OCI-LY1 (cell line): ENCODE measurements around the gene BRD3.

ENCODE experiments used
- H2AFZ ChIP-seq: fragments of 200-600 bp; sonication (generic), shearing (Covaris generic); 2 replicates; pipeline ENCODE4 v1.6.0; 2014; ENCODE audit warnings: antibody characterized with exemption, mild to moderate bottlenecking, low read length
- H3F3A ChIP-seq: fragments of 200-600 bp; sonication (generic), shearing (Covaris generic); 2 replicates; pipeline ENCODE4 v1.6.0; 2014; ENCODE audit warnings: mild to moderate bottlenecking, antibody characterized with exemption, low read length, moderate library complexity; ENCODE audit not compliant: insufficient read depth
- H3K27ac ChIP-seq: fragments of 200-600 bp; sonication (generic); 2 replicates; pipeline ENCODE4 v1.5.1; 2014; ENCODE audit warnings: low read length, mixed run types, mild to moderate bottlenecking, low read depth; ENCODE audit not compliant: poor library complexity, severe bottlenecking
- H3K27me3 ChIP-seq: fragments of 200-600 bp; sonication (generic); 2 replicates; pipeline ENCODE4 v1.6.0; 2014; ENCODE audit warnings: antibody characterized with exemption, mild to moderate bottlenecking, low read length, moderate library complexity; ENCODE audit not compliant: insufficient read depth
- H3K36me3 ChIP-seq: fragments of 200-600 bp; sonication (generic); 2 replicates; pipeline ENCODE4 v1.6.1; 2014; ENCODE audit warnings: mild to moderate bottlenecking, antibody characterized with exemption, low read length, moderate library complexity, mixed read lengths; ENCODE audit not compliant: insufficient read depth
- H3K4me1 ChIP-seq: fragments of 200-600 bp; sonication (generic); 2 replicates; pipeline ENCODE4 v1.5.1; 2014; ENCODE audit warnings: mild to moderate bottlenecking, low read length, moderate library complexity; ENCODE audit not compliant: insufficient read depth, severe bottlenecking
- H3K4me2 ChIP-seq: fragments of 200-600 bp; sonication (generic), shearing (Covaris generic); 2 replicates; pipeline ENCODE4 v1.6.1; 2014; ENCODE audit warnings: low read length
- H3K4me3 ChIP-seq: fragments of 200-600 bp; sonication (generic); 2 replicates; pipeline ENCODE4 v1.5.1; 2014; ENCODE audit warnings: low read length, low read depth, mild to moderate bottlenecking, mixed read lengths; ENCODE audit not compliant: poor library complexity, severe bottlenecking
- H3K79me2 ChIP-seq: fragments of 200-600 bp; shearing (Covaris generic); 2 replicates; pipeline ENCODE4 v1.6.1; 2016; ENCODE audit warnings: mixed run types, low read length, mixed read lengths; ENCODE audit not compliant: insufficient read depth
- H3K9ac ChIP-seq: fragments of 200-600 bp; sonication (generic), shearing (Covaris generic); 2 replicates; pipeline ENCODE4 v1.6.1; 2014; ENCODE audit warnings: mild to moderate bottlenecking, low read length, mixed read lengths
- H3K9me2 ChIP-seq: fragments of 200-600 bp; sonication (generic), shearing (Covaris generic); 2 replicates; pipeline ENCODE4 v1.6.1; 2014; ENCODE audit warnings: low read depth, mild to moderate bottlenecking, low read length, mixed read lengths
- H3K9me3 ChIP-seq: fragments of 200-600 bp; shearing (Covaris generic); 2 replicates; pipeline ENCODE4 v1.6.1; 2014; ENCODE audit warnings: low read length, mixed read lengths
- H4K20me1 ChIP-seq: fragments of 200-600 bp; sonication (generic), shearing (Covaris generic); 2 replicates; pipeline ENCODE4 v1.6.0; 2016; ENCODE audit warnings: mild to moderate bottlenecking, low read length; ENCODE audit not compliant: insufficient read depth
- CTCF ChIP-seq: fragments of 200-600 bp; sonication (generic), shearing (Covaris generic); IDR thresholded peaks from 2 replicates; pipeline ENCODE4 v1.5.1; 2017; ENCODE audit warnings: mild to moderate bottlenecking, antibody characterized with exemption, low read length, moderate library complexity, mixed read lengths
- EZH2 ChIP-seq: fragments of 200-600 bp; sonication (generic), shearing (Covaris generic); IDR thresholded peaks from 2 replicates; pipeline ENCODE4 v1.8.0; 2017; ENCODE audit warnings: borderline replicate concordance, mixed run types, mild to moderate bottlenecking, antibody characterized with exemption, low read length, moderate library complexity, mixed read lengths

BRD3 gene

DNA sequence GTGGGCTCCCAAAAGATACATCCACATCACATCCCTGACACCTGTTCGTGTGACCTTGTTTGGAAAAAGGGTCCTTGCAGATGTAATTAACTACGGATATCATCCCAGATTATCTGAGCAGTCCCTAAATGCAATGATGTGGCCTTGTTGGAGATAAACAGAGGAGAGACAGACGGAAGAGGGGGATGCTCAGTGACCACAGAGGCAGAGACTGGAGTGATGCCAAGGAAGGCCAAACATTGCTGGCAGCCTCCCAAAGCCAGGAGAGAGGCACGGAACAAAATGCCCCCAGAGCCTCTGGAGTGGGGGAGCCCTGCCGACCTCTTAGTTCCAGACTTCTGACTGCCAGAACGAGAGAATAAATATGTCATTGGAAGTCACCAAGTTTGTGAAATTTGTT lies 60.7 kb downstream of the BRD3 start:
- Histone ChIP-seq H2AFZ (no peak overlapping the region), H3K9ac (no peak overlapping the region), H3K9me3 (no peaks in the 10 kb centered on the region), H3K27me3 (0 out of 2 replicates have a peak, but pooled peaks cover 10% of the 10 kb centered on the region), H3K9me2 (no peaks in the 10 kb centered on the region), H3F3A (no peaks in the 10 kb centered on the region), H3K4me1 (no peaks in the 10 kb centered on the region), H3K79me2 (no peaks in the 10 kb centered on the region), H3K4me2 (no peak overlapping the region), H3K27ac (no peak overlapping the region), H3K4me3 (no peak overlapping the region), H4K20me1 (no peaks in the 10 kb centered on the region), H3K36me3 (no peaks in the 10 kb centered on the region)
- no peak for TF ChIP-seq EZH2
- no peak for TF ChIP-seq CTCF

GRCh38 chr9:134005381-134005780 lies 62.4 kb downstream of the BRD3 start:
- no peaks in the 10 kb centered on the region for H3K9me2 ChIP-seq
- H3K4me1 ChIP-seq, result no peaks in the 10 kb centered on the region
- no peaks in the 10 kb centered on the region for H3K79me2 ChIP-seq

DNA sequence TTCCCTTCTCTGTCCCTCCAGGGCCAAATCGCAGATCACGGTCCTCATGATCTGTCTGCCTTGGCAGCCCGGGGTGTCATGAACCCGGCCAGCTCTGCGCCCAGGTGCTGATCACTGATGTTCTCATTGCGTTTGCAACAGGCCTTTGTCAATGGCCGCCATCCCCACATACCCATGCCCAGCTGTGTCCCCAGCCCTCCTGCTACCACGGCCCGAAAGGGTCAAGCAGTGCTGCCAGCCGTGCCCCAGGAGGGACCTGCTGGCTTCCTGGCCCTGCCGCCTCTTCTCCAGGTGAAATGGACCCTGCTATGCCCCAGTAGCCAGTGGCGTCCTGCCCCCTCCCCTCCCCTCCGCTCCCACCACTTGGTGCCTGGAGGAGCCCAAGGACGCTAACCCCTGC lies 62.9 kb downstream of the BRD3 start:
- Histone ChIP-seq H3K9me3 (no peaks in the 10 kb centered on the region), H2AFZ (no peak overlapping the region), H3F3A (no peaks in the 10 kb centered on the region), H3K4me1 (no peaks in the 10 kb centered on the region), H3K4me2 (no peak overlapping the region), H3K36me3 (no peaks in the 10 kb centered on the region), H3K27me3 (0 out of 2 replicates have a peak, but pooled peaks cover 10% of the 10 kb centered on the region), H3K4me3 (no peak overlapping the region), H3K9me2 (no peaks in the 10 kb centered on the region), H3K79me2 (no peaks in the 10 kb centered on the region), H4K20me1 (no peaks in the 10 kb centered on the region), H3K9ac (no peak overlapping the region), H3K27ac (no peak overlapping the region)
- TF ChIP-seq EZH2, result no peak
- TF ChIP-seq CTCF, result no peak

More at GRCh38 chr9:134005381-134005780, 62.4 kb downstream of the BRD3 start:
- Histone ChIP-seq H3K4me3 (no peak overlapping the region), H4K20me1 (no peaks in the 10 kb centered on the region), H2AFZ (no peak overlapping the region), H3K27me3 (0 out of 2 replicates have a peak, but pooled peaks cover 10% of the 10 kb centered on the region), H3K36me3 (no peaks in the 10 kb centered on the region), H3K9me3 (no peaks in the 10 kb centered on the region), H3K27ac (no peak overlapping the region), H3F3A (no peaks in the 10 kb centered on the region), H3K4me2 (no peak overlapping the region), H3K9ac (no peak overlapping the region)
- TF ChIP-seq EZH2 (no peak), CTCF (no peak)
